Uterus (tissue), 4 donors: ENCODE data around the gene NCOA1. TPM values are rescaled to one million over a fixed set of nuclear protein-coding genes. Genes with fewer than 3 reads are reported as not detected.

Experiments
- DNase-seq, 2 donors: peaks; one replicate each; pipeline ENCODE4 v3.0.0-alpha.2; 2019 to 2020
- H3K27ac ChIP-seq, 2 donors: fragments of 200-600 bp; sonication (generic); 1 replicate in 1 of 2; 2 replicates in 1 of 2; pipeline ENCODE4 v1.5.1; 2016 to 2018
- H3K27me3 ChIP-seq, 2 donors: fragments of 200-600 bp; sonication (generic); one replicate each; pipeline ENCODE4 v1.5.1; 2018 to 2019; ENCODE audit warnings: control low read depth in 1 of 2
- H3K36me3 ChIP-seq, 2 donors: fragments of 200-600 bp; sonication (generic); one replicate each; pipeline ENCODE4 v1.5.1; 2019; ENCODE audit warnings: control low read depth in 1 of 2
- H3K4me1 ChIP-seq, 2 donors: fragments of 200-600 bp; sonication (generic); one replicate each; pipeline ENCODE4 v1.5.1; 2018 to 2019; ENCODE audit warnings: control low read depth in 1 of 2
- H3K4me3 ChIP-seq, 2 donors: fragments of 200-600 bp; sonication (generic); 1 replicate in 1 of 2; 2 replicates in 1 of 2; pipeline ENCODE4 v1.5.1; 2018 to 2019; ENCODE audit warnings: mild to moderate bottlenecking in 1 of 2
- H3K9me3 ChIP-seq, 2 donors: fragments of 200-600 bp; sonication (generic); one replicate each; pipeline ENCODE4 v1.5.1; 2019; ENCODE audit warnings: control low read depth in 1 of 2
- CTCF ChIP-seq, 4 experiments: fragments of 200-600 bp in 2 of 4; fragments of 450-650 bp in 2 of 4; sonication (generic) in 2 of 4; IDR thresholded peaks; one replicate each; pipeline ENCODE4 v1.5.1; 2016 to 2019; ENCODE audit warnings: antibody characterized with exemption in 4 of 4, mild to moderate bottlenecking in 2 of 4, moderate library complexity in 1 of 4
- POLR2A ChIP-seq, 2 donors: fragments of 450-650 bp; IDR thresholded peaks; one replicate each; pipeline ENCODE4 v1.6.1; 2016; ENCODE audit warnings: antibody characterized with exemption in 2 of 2, mild to moderate bottlenecking in 1 of 2, moderate library complexity in 1 of 2
- intact Hi-C: fragments of 100-400 bp; cut with DNase I; formaldehyde crosslinking; loops from one replicate; pipeline ENCODE4 v1.15.1; 2023; ENCODE audit warnings: low total_unique reads
- total RNA-seq, 4 donors: library from RNA; depleted of rRNA in 3 of 4; stranded (reverse); fragments of >200 nt in 3 of 4; gene quantifications; one replicate each; pipeline versions ENCODE4 v1.1.0 to v1.2.4, GENCODE V29; 2014 to 2023
- donor health status: DM: yes; HTN: yes; CAD: no.

NCOA1 gene
- total RNA-seq, 4 donors from 2014 or later = 38.7 to 88.5 (median 62.0) TPM

GRCh38 chr2:24731923-24732322 is 240.9 kb downstream of the NCOA1 start:
- H3K4me3 ChIP-seq = no peak overlapping the region
- TF ChIP-seq CTCF (IDR thresholded peaks at IDR 0.05) (no peak), POLR2A (IDR thresholded peaks at IDR 0.05) (no peak)
- H3K27ac ChIP-seq = no peak overlapping the region
- H3K9me3 ChIP-seq = no peaks in the 10 kb centered on the region
- H3K4me1 ChIP-seq = no peaks in the 10 kb centered on the region
- DNase-seq = no peak
- H3K36me3 ChIP-seq = no peaks in the 10 kb centered on the region
- H3K27me3 ChIP-seq = no peaks in the 10 kb centered on the region
- intact Hi-C loops = no loop called here

GRCh38 chr2:24734741-24735140 is 243.7 kb downstream of the NCOA1 start:
- Histone ChIP-seq H3K27me3 (no peaks in the 10 kb centered on the region), H3K4me1 (no peaks in the 10 kb centered on the region), H3K36me3 (no peaks in the 10 kb centered on the region), H3K4me3 (no peak overlapping the region), H3K27ac (no peak overlapping the region), H3K9me3 (no peaks in the 10 kb centered on the region)
- TF ChIP-seq CTCF (IDR thresholded peaks at IDR 0.05) = no peak
- TF ChIP-seq POLR2A (IDR thresholded peaks at IDR 0.05) = no peak
- DNase-seq = no peak
- intact Hi-C loops = no loop called here

- no peak for TF ChIP-seq CTCF (IDR thresholded peaks at IDR 0.05)
- TF ChIP-seq POLR2A (IDR thresholded peaks at IDR 0.05) = no peak
These were observed 248.4 kb downstream of the NCOA1 start for GRCh38 chr2:24739354-24740025.

GRCh38 chr2:24740142-24740541 is 249.1 kb downstream of the NCOA1 start:
- no peaks in the 10 kb centered on the region for H3K9me3 ChIP-seq
- no peak overlapping the region for H3K27ac ChIP-seq
- H3K4me1 ChIP-seq = peaks cover 0 to 7% of the 10 kb centered on the region in 2 donors
- no peaks in the 10 kb centered on the region for H3K36me3 ChIP-seq
- no peak for TF ChIP-seq CTCF (IDR thresholded peaks at IDR 0.05)
- TF ChIP-seq POLR2A (IDR thresholded peaks at IDR 0.05) = no peak
- intact Hi-C loops = no loop called here
- no peak overlapping the region for H3K4me3 ChIP-seq
- DNase-seq = no peak
- no peaks in the 10 kb centered on the region for H3K27me3 ChIP-seq

More at GRCh38 chr2:24739354-24740025, 248.4 kb downstream of the NCOA1 start:
- Histone ChIP-seq H3K27me3 (no peaks in the 10 kb centered on the region), H3K9me3 (no peaks in the 10 kb centered on the region), H3K27ac (no peak overlapping the region), H3K4me1 (peaks cover 0 to 7% of the 10 kb centered on the region in 2 donors), H3K4me3 (no peak overlapping the region), H3K36me3 (no peaks in the 10 kb centered on the region)
- no peak for DNase-seq
- intact Hi-C loops = no loop called here

- no peak for TF ChIP-seq POLR2A (IDR thresholded peaks at IDR 0.05)
- TF ChIP-seq CTCF (IDR thresholded peaks at IDR 0.05) = no peak
- peak overlapping the region in 1 of 2 donors; percentile 8 for H3K27ac ChIP-seq
- DNase-seq = no peak
- no peaks in the 10 kb centered on the region for H3K36me3 ChIP-seq
- H3K4me1 ChIP-seq = peaks cover 0 to 7% of the 10 kb centered on the region in 2 donors
- intact Hi-C loops = no loop called here
- H3K4me3 ChIP-seq = no peak overlapping the region
- no peaks in the 10 kb centered on the region for H3K27me3 ChIP-seq
- no peaks in the 10 kb centered on the region for H3K9me3 ChIP-seq
These were observed 251.7 kb downstream of the NCOA1 start for GRCh38 chr2:24742730-24743129.
